ENCODE measurements around the gene CIC.
A peak's percentile ranks its signal among the peaks of the same experiment; 100 is the strongest.

DNA sequence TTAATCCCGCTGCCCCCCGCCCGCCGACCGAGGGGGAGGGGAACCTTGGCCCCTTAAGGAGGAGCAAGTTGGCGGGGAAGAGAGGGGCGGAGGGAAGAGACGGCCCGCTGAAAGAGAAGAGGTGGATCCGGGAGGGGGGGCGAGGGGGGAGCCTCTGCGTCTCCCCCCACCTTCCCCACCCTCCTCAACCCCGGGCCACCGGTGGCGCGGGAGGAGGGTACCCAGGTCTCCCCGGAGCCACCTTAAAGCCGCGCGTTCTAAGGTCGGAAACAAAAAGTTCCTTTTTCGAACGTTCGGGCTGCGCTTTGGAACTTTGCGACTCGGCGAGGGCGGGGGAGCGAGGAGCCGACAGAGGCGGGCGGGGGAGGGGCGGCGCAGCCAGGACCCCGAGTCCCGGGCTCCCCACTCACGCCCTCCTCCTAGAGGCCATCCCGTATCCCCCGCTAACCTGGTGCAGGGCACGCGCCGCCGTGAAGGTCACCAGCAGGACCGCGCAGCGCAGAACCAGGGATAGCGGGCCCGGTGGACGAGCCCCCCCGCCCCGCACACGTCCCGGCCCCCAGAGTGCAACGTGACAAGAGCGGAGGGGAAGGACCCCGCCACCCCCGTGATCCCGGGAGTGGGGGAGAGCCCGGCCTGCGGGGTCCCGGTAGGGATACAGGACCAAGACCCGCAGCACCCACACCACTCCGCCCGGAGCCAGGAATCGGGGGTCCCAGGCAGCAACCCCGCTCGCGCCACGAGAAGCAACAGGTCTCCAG is 14.8 kb upstream of the CIC start:
- TF ChIP-seq ETV1 (tag; conservative IDR thresholded peaks at IDR 0.05; ENCODE audit: low read depth) (no peak), TAL1 (IDR thresholded peaks at IDR 0.05) (no peak), BCOR (IDR thresholded peaks at IDR 0.05) (peak; percentile 28; the same call in 1 of the 2 replicates), JUN (IDR thresholded peaks at IDR 0.05; ENCODE audit: borderline replicate concordance, low read depth, low read length) (no peak), JUN (CRISPR knock-in tag; IDR thresholded peaks at IDR 0.05; ENCODE audit: borderline replicate concordance) (no peak), ZNF76 (CRISPR knock-in tag; IDR thresholded peaks at IDR 0.05; ENCODE audit: borderline replicate concordance) (no peak), YY1 (IDR thresholded peaks at IDR 0.05; ENCODE audit: borderline replicate concordance in 1 of 3, control insufficient read depth in 1 of 3, extremely low read depth in 1 of 3, insufficient read depth in 3 of 3, insufficient read length in 1 of 3, insufficient replicate concordance in 2 of 3, low read depth in 1 of 3, low read length in 2 of 3) (peak in 1 of 3 experiments; percentile 33), MTA3 (IDR thresholded peaks at IDR 0.05; ENCODE audit: borderline replicate concordance) (no peak), SIN3A (IDR thresholded peaks at IDR 0.05; ENCODE audit: borderline replicate concordance in 2 of 2, control insufficient read depth in 1 of 2, low read depth in 2 of 2, low read length in 2 of 2) (no peak; a peak in 1 of 4 replicates), ATF7 (IDR thresholded peaks at IDR 0.05) (no peak), RCOR1 (IDR thresholded peaks at IDR 0.05; ENCODE audit: borderline replicate concordance in 1 of 2, low read depth in 2 of 2, low read length in 2 of 2) (no peak), ZNF785 (CRISPR knock-in tag; IDR thresholded peaks at IDR 0.05) (no peak), E2F5 (CRISPR knock-in tag; IDR thresholded peaks at IDR 0.05) (no peak)
